ENCODE measurements around the gene AGBL5.
A peak's percentile ranks its signal among the peaks of the same experiment; 100 is the strongest.
"Not testable (repeated sequence)": the region's sequence is repeated elsewhere in the genome, so short reads cannot be mapped to it uniquely, and the experiment has no call there.

AGBL5 gene

DNA sequence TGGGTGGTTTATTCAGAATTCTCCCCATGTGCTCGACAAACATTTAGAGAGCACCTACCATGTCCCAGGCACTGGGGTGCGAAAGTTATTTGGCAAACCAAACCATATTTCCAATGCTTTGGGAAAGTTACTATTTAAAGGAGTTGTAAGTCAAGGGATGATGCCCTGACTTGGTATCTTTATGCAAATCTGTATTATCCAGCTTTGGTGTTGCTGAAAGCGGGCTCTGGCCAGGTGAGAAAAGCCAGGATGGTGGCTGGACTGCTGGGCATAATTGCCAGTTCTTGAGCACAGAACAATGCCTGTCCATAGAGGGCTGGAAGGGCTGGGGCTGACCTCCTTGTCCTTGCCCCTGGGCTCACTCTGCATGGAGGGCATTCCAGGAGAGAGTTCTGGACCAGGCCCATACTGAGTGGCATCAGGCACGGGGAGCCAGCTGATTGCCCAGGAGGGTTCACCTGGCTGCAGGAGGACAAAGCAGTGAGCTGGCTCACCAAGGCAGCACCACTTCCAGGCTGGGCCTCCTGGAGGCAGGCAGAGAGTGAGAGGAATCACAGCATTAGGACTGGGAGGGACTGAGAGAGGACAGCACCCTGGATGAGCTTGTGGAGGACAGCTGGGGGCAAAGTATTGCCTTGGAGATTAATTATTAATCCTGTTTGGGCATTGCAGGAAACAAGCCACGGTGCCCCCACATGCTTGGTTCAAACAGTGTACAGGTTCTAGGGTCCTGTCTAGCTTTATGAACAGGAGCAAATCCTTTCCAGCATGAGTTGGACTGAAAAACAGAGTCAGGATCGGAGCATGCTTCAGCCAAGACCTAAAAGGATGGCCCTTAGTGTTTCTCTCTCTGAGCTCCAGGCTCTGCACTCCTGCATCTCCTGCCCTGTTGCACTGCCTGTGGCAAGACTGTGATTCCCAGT, 42.2 kb downstream of the AGBL5 start:
- no peak for DNase-seq

DNA sequence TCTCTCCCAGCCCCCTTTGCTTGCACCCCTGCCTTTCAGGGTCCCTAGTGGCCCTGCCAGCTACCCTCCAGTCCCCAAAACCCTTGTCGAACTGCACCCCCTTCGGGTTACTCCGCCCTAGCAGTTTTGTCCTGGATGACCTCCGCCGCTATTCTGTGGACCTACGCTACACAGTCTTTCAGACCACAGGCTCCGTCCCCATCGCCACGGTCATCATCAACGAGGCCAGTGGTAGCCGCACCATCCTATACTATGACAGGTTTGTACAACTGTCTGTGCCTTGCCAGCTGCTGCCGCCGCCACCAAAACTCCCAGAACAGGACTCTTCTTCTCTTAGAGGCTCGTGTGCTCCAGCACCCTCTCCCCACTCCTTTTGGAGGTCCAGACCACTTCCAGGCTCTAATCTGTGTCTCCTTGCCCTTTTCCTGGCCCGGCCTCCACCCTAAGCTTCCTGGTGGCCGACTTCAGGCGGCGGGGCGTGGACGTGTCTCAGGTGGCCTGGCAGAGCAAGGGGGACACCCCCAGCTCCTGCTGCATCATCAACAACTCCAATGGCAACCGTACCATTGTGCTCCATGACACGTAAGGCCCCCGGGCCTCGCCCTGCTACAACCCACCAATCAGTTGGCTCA, 43.0 kb downstream of the AGBL5 start:
- no peak for DNase-seq

DNA sequence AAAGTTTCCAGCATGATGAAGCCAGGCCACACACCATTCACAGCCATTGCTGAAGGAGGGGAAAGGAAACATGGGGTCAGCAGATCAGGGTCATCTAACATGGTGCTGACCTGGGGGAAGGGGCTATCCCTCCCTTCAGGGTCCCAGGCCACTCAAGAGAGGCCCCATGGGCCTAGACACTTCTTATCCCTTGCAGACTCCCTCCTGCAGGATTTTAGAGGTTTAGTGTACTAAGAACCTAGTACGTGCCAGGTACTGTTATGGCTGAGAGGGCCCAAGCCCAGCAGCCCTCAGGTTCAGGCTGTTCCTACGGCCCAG, 43.9 kb downstream of the AGBL5 start:
- no peak for DNase-seq

DNA sequence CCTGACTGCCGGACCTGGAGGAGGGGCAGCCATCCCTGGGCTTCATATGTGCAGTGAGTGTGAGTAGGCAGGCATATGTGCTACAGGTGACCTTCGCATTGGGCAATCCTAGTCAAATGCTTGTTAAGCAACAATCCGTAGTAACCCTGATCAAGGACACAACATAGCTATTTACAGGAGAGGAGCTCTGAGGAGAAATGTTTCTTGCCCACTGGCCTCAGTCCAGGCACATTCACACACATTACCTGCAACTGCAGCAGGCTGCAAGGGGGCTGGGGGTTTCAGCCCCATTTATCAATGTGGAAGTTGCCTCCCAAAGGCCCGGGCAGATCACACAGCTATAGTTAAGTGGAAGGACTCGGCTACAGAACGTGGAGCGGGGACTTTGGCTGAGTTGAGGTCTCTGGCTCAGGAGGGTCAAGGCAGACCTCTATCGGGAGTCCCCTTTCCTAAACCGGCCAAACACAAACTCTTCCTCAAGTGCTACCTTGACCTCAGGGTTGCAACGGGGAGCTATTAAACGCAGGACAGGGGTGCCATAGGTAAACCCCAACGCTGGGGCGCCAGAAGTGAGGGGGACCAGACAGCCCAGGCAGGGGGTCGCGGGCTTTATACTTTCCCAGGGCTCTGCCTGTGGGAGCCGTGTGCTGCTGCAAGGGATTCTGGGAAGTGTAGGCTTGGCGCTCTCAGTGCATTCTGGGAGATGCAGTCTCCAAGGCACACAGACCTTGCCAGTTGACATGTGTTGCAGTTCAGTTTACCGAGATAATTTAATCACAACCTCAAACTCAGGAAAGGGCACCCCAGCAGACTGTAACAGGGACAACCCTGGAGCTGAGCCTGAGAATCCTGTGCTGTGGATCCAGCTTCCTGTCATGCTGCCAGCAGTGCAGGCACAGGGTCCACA, 44.5 kb downstream of the AGBL5 start:
- DNase-seq = peak; percentile 58

DNA sequence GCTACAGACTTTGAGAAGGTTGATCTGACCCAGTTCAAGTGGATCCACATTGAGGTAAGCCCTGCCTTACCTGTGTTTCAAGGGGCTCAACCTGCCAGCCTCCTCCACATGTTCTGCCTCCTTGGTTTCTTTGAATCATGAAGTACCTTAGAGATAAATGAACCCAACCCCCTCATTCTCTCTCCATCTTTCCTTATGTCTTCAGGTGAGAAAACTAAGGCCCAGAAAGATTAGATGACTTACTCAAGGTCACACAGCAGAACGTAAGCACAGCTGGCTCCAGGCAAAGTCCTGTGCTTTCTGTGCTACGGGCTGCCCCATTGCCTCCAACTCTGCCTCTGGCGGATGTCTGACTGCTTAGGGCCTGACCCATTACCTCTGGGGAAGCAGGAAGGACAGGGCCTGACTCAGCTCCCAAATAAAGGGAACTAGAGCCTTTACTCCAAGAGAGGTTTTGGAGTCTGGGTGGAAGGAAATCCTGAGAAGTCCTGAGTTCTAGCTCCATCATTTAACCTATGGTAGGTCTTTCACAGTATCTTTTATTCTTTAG, 45.4 kb downstream of the AGBL5 start:
- DNase-seq = no peak

DNA sequence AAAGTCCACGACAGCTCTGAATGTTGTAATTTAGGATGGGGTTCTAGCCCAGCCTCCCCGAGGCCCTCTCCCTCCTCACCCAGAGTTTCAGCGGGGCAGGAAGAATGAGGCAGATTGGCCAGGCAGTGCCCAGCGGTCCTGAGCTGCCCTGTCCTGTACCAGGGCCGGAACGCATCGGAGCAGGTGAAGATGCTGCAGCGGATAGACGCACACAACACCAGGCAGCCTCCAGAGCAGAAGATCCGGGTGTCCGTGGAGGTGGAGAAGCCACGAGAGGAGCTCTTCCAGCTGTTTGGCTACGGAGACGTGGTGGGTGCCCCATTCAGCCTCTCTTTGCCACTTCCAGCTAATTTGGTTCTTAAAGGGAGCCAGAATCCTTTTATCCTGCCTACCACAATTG, 45.9 kb downstream of the AGBL5 start:
- DNase-seq = no peak

DNA sequence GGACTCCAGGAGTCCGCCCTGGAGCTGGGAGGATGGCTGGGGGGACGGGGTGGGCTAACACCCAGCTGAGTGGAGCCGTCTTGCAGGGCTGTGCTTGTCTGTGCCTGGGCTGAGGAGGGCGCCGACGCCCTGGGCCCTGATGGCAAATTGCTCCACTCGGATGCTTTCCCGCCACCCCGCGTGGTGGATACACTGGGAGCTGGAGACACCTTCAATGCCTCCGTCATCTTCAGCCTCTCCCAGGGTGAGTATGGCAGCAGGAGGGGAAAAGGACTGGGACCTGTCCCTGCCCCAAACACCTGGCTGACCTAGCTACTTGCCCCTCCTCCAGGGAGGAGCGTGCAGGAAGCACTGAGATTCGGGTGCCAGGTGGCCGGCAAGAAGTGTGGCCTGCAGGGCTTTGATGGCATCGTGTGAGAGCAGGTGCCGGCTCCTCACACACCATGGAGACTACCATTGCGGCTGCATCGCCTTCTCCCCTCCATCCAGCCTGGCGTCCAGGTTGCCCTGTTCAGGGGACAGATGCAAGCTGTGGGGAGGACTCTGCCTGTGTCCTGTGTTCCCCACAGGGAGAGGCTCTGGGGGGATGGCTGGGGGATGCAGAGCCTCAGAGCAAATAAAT, 48.0 kb downstream of the AGBL5 start:
- DNase-seq = no peak

DNA sequence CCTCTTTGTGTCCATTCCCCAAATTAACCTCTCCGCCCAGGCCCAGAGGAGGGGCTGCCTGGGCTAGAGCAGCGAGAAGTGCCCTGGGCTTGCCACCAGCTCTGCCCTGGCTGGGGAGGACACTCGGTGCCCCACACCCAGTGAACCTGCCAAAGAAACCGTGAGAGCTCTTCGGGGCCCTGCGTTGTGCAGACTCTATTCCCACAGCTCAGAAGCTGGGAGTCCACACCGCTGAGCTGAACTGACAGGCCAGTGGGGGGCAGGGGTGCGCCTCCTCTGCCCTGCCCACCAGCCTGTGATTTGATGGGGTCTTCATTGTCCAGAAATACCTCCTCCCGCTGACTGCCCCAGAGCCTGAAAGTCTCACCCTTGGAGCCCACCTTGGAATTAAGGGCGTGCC, 48.6 kb downstream of the AGBL5 start:
- no peak for DNase-seq

DNA sequence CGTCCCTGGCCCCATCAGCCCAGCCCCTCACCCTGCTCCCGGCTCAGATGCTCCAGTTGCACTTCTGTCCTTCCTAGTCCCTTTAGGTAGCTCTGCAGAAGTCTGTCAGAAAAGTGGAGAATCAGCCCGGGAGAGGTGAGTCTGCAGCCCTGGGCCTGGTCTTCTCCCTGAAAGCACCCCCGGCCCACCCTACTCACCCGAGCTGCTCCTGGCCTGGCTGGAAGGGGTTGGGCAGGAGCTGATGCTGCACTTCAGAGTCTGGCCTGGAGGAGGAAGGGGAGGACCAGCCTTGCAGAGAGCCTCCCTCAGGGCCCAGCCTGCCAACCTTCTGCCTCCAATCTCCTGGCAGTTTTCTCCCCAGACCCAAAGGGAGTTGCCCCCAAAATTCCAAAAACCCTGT, 50.9 kb downstream of the AGBL5 start:
- DNase-seq = no peak

DNA sequence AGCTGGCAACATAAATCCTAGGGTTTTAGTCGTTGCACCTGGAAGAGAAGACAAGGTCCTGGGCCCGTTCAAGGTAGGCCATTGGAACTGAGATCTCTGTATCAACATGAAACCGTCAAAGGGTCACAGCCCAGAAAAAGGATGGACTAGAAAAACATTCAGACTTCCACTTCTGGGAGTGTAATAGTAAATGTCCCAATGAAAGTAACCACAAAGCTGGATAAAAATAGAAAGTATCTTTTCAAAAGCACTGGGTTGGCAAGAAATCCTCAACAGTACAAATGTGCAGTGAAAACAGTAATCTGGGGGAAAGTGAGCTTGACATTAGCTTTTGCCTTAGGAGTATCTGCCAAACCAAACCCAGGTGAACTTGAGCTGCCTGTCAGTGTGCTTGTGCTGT, 54.5 kb downstream of the AGBL5 start:
- DNase-seq = no peak

DNA sequence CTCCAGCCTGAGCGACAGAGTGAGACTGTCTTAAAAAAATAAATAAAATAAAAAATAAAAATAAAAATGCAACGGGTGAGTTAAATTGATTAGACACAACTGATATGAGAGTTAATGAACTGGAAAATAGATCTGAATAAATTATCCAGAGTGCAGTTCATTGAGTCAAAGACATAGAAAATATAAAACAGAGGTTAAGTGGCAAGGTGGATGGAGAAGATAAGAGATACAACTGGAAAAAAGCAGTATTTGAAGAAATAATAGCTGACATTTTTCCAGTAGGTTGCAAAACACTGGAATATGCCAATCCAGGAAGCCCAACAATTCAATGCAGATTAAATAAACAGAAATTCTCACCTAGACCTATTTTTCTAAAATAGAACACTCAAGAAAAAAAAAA, 56.8 kb downstream of the AGBL5 start:
- DNase-seq = no peak

DNA sequence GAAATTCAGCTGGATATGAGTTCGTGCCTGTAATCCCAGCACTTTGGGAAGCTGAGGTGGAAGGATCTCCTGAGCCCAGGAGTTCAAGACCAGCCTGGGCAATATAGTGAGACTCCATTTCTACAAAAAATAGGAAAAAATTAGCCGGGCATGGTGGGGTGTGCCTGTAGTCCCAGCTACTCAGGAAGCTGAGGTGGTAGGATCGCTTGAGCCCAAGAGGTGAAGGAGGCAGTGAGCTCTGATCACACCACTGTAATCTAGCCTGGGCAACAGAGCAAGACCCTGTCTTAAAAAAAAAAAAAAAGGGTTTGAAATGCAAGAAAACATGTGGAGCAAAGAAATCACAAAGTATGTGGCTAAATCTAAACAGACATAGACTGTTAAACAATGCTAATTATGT, 57.6 kb downstream of the AGBL5 start:
- no peak for DNase-seq

DNA sequence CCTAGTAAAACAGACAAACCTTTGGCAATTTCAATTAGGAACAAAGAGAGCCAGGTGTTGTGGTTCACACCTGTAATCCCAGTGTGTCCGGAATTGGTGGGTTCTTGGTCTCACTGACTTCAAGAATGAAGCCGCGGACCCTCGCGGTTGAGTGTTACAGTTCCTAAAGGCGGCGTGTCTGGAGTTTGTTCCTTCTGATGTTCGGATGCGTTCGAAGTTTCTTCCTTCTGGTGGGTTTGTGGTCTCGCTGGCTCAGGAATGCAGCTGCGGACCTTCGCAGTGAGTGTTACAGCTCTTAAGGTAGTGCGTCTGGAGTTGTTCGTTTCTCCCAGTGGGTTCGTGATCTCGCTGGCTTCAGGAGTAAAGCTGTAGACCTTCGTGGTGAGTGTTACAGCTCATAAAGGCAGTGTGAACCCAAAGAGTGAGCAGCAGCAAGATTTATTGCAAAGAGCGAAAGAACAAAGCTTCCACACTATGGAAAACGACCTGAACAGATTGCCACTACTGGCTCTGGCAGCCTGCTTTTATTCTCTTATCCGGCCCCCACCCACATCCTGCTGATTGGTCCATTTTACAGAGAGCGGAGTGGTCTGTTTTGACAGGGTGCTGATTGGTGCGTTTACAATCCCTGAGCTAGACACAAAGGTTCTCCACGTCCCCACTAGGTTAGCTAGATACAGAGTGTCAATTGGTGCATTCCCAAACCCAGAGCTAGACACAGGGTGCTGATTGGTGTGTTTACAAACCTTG, 59.3 kb downstream of the AGBL5 start:
- DNase-seq = not testable (repeated sequence)

DNA sequence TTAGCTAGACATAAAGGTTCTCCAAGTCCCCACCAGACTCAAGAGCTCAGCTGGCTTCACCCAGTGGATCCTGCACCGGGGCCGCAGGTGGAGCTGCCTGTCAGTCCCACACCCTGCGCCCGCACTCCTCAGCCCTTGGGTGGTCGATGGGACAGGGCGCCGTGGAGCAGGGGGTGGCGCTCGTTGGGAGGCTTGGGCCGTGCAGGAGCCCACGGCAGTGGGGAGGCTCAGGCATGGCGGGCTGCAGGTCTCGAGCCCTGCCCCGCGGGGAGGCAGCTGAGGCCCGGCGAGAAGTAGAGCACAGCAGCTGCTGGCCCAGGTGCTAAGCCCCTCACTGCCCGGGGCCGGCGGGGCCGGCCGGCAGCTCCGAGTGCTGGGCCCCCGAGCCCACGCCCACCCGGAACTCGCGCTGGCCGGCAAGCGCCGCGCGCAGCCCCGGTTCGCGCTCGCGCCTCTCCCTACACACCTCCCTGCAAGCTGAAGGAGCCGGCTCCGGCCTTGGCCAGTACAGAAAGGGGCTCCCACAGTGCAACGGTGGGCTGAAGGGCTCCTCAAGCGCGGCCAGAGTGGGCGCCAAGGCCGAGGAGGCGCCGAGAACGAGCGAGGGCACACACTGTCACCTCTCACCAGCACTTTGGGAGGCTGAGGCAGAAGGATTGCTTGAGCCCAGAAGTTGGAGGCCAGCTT, 60.1 kb downstream of the AGBL5 start:
- not testable (repeated sequence) for DNase-seq

DNA sequence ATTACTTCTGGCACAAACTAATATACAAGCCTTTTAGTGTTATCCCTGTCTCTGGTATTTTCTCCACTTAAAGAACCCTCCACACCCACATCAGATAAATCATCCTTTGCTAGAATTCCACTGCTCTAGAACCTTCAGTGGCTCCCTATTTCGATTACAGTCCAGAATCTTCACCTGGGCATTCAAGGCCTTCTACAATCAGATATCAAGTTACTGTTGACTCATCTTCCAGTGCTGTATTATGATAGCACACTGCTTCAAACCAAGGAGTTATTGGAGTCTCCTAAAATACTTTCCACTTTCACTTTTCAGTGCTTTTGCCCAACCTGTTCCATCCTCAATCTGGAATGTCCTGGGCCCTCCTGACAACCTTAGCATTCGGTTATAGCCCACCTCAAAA, 64.1 kb downstream of the AGBL5 start:
- DNase-seq = no peak

DNA sequence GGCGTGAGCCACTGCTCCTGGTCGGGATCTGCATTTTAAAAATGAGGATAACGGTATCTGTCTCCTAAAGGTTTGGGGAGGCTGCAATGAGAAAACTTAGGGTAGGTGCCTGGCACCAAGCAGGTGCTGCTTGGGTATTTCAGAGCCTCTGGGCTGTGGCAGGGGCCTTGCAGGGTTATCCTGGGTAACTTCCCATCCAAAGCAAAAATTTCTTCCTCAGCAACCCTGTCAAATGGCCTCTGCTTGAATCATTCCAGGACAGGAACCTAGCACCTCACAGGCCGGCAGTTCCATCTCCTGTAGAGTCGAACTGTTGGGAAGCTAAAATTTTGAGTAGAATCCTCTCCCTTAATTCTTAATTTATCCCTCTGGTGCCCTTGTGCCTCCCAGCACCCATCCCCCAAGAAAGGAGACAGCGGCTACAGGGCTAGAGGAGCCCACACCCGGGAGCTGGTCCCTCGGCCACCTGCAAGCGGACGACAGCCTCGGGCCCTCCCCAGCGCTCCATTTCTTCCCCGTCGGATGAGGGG, 66.6 kb downstream of the AGBL5 start:
- no peak for DNase-seq

DNA sequence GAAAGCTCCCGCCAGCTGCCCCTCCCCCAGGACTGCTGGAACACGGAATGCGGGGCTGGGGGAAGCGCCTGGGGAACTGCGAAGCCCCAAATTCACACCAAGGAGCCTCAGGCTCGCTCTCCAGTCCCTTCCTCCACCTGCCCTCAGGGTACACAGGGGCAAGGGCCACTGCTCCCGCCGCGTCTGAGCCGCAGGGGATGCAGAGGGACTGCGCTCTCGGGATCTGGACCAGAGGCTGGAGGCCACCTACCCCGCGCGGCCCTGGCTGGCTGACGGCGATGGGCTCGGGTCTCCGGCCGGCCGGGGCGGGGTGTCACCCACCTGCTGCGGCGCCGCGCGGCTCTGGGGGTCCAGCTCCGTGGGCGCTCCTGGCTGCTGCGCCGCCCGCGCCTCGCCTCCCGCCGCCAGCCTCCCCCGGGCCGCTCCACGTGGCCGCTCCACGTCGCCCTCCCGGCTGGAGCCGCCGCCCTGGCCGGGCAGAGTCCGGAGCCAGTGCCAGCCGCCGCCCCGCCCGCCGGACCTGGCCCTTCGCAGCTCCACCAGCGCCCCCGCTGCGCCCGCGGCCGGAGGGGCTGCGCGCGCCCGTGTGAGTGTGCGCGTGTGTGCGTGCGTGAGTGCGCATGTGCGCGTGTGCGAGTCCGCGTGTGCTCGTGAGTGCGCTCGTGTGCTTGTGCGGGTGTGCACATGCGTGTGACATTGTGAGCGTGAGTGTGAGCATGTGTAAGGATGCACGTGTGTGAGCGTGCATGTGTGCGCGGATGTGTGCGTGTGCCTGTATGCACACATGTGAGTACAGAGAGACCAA, 67.3 kb downstream of the AGBL5 start, which contains the start of gene CGREF1:
Gene CGREF1, minus strand, starts transcription at position 604 of the 805 bp plus-strand sequence. CDS start 14,762 bp downstream, outside the sequence.
- DNase-seq = no peak

DNA sequence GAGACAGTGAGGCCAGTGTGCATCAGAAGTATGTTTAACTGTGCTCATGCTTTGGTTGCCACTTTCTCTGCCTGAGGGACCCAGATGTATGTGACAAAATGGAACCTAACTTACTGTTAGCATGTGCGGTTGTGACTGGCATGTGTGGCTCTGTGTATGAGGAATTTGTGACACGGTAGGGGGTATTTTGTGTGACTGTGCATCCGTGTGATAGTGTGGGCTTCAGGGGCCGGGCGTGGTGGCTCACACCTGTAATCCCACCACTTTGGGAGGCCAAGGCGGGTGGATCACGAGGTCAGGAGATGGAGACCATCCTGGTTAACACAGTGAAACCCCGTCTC, 67.8 kb downstream of the AGBL5 start:
- DNase-seq = not testable (repeated sequence)
